ENCODE results near the gene SDHC. TPM values are rescaled to one million over a fixed set of nuclear protein-coding genes. Genes with fewer than 3 reads are reported as not detected.
A peak's percentile ranks its signal among the peaks of the same experiment; 100 is the strongest.
"Not testable (repeated sequence)": the region's sequence is repeated elsewhere in the genome, so short reads cannot be mapped to it uniquely, and the experiment has no call there.

Gene SDHC
- total RNA-seq, 2 experiments from 2014 or later: 160 to 175 TPM

DNA sequence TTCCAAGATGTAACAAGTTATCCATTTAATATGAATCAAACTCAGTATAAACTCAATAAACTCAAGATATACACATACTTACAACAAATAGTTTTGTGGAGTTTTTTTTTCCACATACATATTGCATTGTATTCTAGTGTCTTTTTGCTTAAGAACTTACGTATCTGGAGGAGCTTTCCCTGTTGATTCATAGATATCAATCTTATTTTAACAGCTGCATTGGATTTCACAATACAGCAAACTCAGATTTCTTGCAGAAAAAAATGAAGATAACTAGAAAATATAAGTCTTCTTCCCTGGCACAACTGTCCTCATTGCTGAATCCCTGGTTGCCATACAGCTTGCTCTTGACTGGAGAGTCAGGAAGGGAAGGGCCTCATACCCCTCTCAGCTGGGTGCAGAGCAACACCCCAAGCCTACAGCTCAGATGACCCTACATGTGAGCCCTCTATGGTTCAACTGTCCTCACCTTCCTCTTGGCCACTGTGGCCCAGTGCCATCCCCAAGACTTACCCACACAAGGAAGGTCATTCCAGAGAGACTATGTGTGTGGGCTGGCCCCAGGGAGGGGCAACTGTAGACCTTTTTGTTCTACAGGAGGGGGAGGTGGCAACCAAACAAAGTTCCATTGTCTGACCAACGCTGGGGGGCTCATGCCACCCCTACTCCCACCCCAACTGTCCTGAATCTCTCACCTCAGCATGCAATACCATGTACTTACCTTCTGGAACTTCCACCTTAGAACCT, 6.1 kb upstream of the SDHC start:
- no peak for DNase-seq
- Mint-ChIP-seq H3K4me3 (no peak overlapping the region), H3K9me3 (no peaks in the 10 kb centered on the region), H3K27me3 (no peaks in the 10 kb centered on the region), H3K27ac (no peak overlapping the region), H3K36me3 (ENCODE audit: low read depth) (no peaks in the 10 kb centered on the region), H3K4me1 (ENCODE audit: low read depth) (peaks cover 30% of the 10 kb centered on the region)
- intact Hi-C loops (cut with micrococcal nuclease): loop anchor here (10.0 kb wide), 1 partner anchor 113 kb away; the partner anchor contains the start of gene ADAMTS4
- TF ChIP-seq, protein P1, sequence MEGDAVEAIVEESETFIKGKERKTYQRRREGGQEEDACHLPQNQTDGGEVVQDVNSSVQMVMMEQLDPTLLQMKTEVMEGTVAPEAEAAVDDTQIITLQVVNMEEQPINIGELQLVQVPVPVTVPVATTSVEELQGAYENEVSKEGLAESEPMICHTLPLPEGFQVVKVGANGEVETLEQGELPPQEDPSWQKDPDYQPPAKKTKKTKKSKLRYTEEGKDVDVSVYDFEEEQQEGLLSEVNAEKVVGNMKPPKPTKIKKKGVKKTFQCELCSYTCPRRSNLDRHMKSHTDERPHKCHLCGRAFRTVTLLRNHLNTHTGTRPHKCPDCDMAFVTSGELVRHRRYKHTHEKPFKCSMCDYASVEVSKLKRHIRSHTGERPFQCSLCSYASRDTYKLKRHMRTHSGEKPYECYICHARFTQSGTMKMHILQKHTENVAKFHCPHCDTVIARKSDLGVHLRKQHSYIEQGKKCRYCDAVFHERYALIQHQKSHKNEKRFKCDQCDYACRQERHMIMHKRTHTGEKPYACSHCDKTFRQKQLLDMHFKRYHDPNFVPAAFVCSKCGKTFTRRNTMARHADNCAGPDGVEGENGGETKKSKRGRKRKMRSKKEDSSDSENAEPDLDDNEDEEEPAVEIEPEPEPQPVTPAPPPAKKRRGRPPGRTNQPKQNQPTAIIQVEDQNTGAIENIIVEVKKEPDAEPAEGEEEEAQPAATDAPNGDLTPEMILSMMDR (IDR thresholded peaks at IDR 0.05): no peak
- ChIA-PET POLR2A (no interaction called here), CTCF (interaction anchor here (0.7 to 2.1 kb wide), 5 partner anchors 11 to 116 kb away, joined by 3 to 9 read pairs (median 4); partner anchors contain the start of gene TOMM40L)
- ATAC-seq: no peak

DNA sequence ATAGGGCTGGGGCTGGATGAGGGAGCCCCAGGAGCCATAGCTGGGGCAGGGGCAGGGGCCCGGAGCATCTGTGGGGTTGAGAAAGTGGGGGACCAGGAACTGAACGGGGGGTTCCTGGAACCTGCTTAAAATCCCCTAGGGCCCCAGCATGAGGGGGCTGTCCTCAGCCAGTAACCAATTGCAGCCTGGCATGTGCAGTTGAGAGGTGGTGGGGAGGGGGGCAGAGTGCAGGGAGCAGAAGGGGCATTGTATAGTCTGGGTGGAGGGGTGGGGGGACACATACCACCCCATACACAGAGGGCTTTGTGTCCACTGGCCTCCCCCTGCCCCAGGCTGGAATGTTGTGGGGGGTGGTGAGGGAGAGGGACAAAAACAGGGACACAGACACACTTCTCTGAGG, 4.3 kb upstream of the SDHC start, which contains the start of gene MPZ:
Gene MPZ (minus strand): TSS at position 101 of the 400 bp plus-strand sequence. CDS start 63 bp downstream, at position 38.
- CTCF ChIA-PET: no interaction called here
- TF ChIP-seq, protein P1 (IDR thresholded peaks at IDR 0.05): no peak
- Mint-ChIP-seq H3K4me1 (ENCODE audit: low read depth) (peaks cover 18% of the 10 kb centered on the region), H3K4me3 (no peak within 1 kb of the TSS), H3K9me3 (no peaks in the 10 kb centered on the region), H3K36me3 (ENCODE audit: low read depth) (no peaks in the 10 kb centered on the region), H3K27me3 (no peaks in the 10 kb centered on the region), H3K27ac (no peak within 1 kb of the TSS)
- no peak for ATAC-seq
- intact Hi-C loops (cut with micrococcal nuclease): loop anchor here (10.0 kb wide), 1 partner anchor 115 kb away; the partner anchor contains the start of gene ADAMTS4
- no peak for DNase-seq
- POLR2A ChIA-PET: no interaction called here

DNA sequence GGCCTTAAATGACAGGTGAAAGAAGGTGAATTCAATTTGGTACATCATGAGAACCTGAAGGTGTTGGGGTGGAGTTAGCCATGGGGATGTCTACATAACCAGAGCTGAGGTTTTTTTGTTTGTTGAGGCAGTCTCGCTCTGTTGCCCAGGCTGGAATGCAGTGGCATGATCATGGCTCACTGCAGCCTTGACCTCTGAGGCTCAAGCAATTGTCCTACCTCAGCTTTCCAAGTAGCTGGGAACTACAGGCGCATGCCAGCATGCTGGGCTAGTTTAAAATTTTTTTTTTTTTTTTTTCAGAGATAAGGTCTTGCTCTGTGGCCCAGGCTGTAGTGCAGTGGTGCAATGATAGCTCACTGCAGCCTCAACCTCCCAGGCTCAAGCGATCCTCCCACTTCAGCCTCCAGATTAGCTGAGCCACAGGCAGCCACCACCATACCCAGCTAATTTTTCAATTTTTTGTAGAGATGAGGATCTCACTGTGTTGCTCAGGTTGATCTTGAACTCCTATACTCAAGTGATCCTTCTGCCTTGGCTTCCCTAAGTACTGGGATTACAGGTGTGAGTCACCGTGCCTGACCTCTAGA, 2.5 kb upstream of the SDHC start:
- CTCF ChIA-PET: no interaction called here

DNA sequence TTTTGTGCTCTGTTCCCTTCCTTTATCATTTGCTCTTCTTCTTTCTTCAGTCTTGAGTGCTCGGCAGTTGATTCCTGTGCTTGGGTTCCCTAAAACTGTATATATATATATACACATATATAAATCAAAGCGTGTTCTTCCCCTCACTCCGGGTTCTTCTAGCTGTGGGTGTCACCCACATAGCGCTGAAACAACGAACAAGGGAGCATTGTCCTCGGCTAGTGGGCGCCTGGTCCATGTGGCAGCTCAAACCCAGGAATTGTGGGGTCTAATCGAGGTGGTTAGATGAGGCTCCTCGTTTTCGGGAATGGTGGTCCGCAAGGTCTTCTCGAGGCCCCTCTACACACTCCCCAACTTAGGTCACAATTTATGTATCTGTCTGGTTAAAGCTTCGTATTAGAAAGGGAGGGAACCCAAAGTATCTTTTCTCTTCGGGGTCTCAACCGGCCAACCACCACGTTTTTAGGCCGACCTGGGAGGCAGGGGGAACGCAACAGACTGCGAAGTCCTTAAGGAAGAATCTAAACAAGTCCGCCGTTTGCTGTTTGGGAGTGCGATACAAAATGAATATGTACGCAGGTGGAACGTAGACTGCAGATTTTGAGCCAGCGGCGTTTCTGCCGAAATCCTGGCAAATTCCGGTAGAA, 504 bp upstream of the SDHC start:
- POLR2A ChIA-PET: interaction anchor here (0.6 to 2.0 kb wide), 3 partner anchors 8 to 57 kb away, joined by 3 to 6 read pairs (median 3); no protein-coding TSS in a partner anchor
- Mint-ChIP-seq H3K9me3 (no peaks in the 10 kb centered on the region), H3K4me1 (ENCODE audit: low read depth) (peaks cover 13% of the 10 kb centered on the region), H3K36me3 (ENCODE audit: low read depth) (peaks cover 2% of the 10 kb centered on the region), H3K27ac (peak overlapping the region; percentile 95), H3K27me3 (no peaks in the 10 kb centered on the region), H3K4me3 (peak overlapping the region; percentile 90)
- DNase-seq (no peak), ATAC-seq (no peak)
- TF ChIP-seq, protein P1 (IDR thresholded peaks at IDR 0.05): no peak
- intact Hi-C loops (cut with micrococcal nuclease): no loop called here
- CTCF ChIA-PET: interaction anchor here (1.4 to 3.2 kb wide), 8 partner anchors 8 to 148 kb away, joined by 3 to 19 read pairs (median 6); partner anchors contain the start of genes PPOX and TOMM40L

More for the DNA sequence above, 2.5 kb upstream of the SDHC start:
- POLR2A ChIA-PET: interaction anchor here (1.0 kb wide), 1 partner anchor 26 kb away, joined by 3 read pairs; no protein-coding TSS in a partner anchor
- DNase-seq (no peak), ATAC-seq (no peak)
- TF ChIP-seq, protein P1 (IDR thresholded peaks at IDR 0.05): no peak
- H3K27me3 Mint-ChIP-seq: no peaks in the 10 kb centered on the region
- intact Hi-C loops (cut with micrococcal nuclease): no loop called here
- H3K4me1 Mint-ChIP-seq (ENCODE audit: low read depth): peaks cover 19% of the 10 kb centered on the region
- no peak overlapping the region for H3K27ac Mint-ChIP-seq
- H3K9me3 Mint-ChIP-seq: no peaks in the 10 kb centered on the region
- H3K4me3 Mint-ChIP-seq: no peak overlapping the region
- no peaks in the 10 kb centered on the region for H3K36me3 Mint-ChIP-seq (ENCODE audit: low read depth)

DNA sequence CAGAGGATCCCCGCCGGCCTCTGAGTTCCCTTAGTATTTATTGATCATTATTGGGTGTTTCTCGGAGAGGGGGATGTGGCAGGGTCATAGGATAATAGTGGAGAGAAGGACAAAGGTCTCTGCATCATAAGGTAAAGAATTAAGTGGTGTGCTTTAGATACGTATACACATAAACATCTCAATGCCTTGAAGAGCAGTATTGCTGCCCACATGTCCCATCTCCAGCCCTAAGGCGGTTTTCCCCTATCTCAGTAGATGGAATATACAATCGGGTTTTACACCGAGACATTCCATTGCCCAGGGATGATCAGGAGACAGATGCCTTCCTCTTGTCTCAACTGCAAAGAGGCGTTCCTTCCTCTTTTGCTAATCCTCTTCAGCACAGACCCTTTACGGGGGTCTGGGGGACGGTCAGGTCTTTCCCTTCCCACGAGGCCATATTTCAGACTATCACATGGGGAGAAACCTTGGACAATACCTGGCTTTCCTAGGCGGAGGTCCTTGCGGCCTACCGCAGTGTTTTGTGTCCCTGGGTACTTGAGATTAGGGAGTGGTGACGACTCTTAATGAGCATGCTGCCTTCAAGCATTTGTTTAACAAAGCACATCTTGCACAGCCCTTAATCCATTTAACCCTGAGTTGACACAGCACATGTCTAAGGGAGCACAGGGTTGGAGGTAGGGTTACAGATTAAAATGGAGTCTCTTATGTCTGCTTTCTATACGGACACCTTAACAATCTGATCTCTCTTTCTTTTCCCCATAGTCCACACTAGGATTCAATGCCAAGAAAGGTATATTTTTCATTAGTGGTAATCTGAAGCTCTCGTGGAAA, 1.9 kb downstream of the SDHC start:
- peak overlapping the region; percentile 90 for H3K4me3 Mint-ChIP-seq
- H3K9me3 Mint-ChIP-seq; H3K27ac Mint-ChIP-seq; ATAC-seq; H3K27me3 Mint-ChIP-seq; H3K36me3 Mint-ChIP-seq (ENCODE audit: low read depth); intact Hi-C loops (cut with micrococcal nuclease); DNase-seq: not testable (repeated sequence)
- ChIA-PET CTCF (interaction anchor here (1.2 kb wide), 1 partner anchor 66 kb away, joined by 5 read pairs; no protein-coding TSS in a partner anchor), POLR2A (interaction anchor here (0.8 kb wide), 1 partner anchor 217 kb away, joined by 3 read pairs; no protein-coding TSS in a partner anchor)
- H3K4me1 Mint-ChIP-seq (ENCODE audit: low read depth): peaks cover 15% of the 10 kb centered on the region
